Stimulated activated CD8-positive, alpha-beta memory T cell treated with anti-CD3 and anti-CD28 coated beads, Interleukin-7, amount 100 ng/mL, for 1 hour (primary cell): ENCODE data around the gene TVP23A.

ENCODE experiments used
- DNase-seq, 2 donors: peaks; one replicate each; pipeline ENCODE4 v3.0.0-alpha.2; 2020; ENCODE audit warnings: low read depth in 2 of 2

The TVP23A gene

DNA sequence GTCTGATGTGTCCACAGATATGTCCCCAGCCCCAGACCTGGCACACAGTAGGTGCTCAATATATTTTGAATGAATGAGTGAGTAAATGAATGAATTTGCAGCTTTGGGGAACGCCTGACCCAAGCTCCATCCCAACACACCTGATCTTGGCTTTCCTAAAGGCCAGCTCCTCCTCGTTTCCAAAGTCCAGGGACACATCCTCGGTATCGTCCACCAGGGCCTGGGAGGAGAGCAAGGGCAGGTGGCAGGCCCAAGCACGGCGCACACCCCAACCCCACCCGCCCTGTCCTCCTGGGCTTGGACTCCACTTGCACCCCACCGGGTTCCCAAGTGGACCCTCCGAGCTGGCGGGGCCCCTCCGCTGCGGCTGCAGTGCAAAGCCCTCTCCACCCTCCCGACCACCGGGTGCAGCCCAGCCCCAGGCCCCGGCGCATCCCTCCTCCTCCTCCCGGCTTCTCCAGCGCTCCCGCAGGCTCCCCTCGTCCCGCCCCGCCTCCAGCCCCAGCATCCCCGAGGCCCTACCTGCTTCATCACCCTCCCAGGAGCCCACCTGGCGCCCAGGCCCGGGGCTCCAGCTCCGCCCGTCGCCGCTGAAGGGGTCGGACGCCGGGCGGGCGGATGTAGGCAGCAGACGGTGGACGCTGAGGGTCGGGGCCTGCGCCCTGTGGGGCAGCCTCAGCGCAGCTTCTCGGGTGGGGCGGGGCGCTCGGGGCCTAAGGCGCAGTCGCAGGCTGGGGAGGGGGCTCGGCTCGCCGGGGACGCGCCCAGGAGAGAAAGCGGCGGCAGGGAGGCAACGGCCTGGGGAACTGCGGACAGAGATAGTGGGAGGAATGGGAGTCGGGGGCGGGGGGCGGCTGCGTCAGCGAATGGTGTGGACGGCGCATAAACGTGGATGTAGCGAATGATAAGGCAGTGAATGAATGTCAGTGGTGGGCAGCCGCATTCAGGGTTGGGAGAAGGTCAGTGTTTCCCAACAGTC is at the start of gene TVP23A:
Gene TVP23A, minus strand, starts transcription at position 832 of the 979 bp plus-strand sequence. Its CDS starts 301 bp downstream, at position 531.
- no peak for DNase-seq

- no peak for DNase-seq
These were observed 49.6 kb upstream of the TVP23A start for GRCh38 chr16:10868104-10868595.

DNA sequence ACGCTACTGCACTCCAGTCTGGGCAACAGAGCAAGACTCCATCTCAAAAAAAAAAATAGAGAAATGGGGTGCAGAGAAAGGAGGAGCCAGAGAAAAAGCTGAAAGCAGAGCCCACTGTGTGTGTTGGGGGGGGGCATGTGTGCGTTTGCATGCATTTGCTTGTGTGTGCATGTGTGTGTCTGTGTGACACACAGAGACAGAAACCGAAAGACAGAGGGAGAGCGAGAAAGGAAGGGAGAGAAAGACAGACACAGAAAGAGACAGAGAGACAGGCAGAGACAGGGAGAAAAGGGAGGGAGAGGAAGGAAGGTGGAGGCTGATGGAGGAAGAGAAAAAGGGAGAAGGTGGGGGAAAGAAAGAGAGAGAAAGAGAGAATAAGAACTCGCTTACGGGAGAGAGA is 48.6 kb upstream of the TVP23A start:
- no peak for DNase-seq

- DNase-seq, result no peak
These were observed 47.7 kb upstream of the TVP23A start for GRCh38 chr16:10865991-10866966.

DNA sequence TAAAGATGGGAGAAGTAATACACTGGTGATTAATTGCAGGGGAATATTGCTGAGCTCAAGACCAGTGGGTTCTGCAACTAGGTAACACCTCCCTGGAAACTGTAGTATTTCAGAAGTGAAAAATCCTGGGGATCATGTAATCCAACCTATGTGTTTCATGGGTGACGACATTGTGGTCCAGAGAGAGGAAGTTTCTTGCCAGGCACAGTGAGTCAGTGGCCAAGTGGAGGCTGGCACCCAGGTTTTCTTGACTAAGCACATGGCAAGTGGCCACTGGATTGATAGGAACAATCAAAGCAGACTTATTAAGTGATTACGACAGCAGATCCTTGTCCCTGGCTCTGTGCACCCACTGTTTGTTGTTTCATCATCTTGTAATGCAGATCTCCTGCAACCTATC is 43.8 kb upstream of the TVP23A start:
- no peak for DNase-seq

GRCh38 chr16:10859658-10860057 is 41.1 kb upstream of the TVP23A start:
- no peak for DNase-seq

- DNase-seq, result no peak
These were observed 40.4 kb upstream of the TVP23A start for GRCh38 chr16:10859020-10859419.

- no peak for DNase-seq
These were observed 39.6 kb upstream of the TVP23A start for GRCh38 chr16:10858203-10858602.

GRCh38 chr16:10856042-10856441 is 37.4 kb upstream of the TVP23A start:
- no peak for DNase-seq

DNA sequence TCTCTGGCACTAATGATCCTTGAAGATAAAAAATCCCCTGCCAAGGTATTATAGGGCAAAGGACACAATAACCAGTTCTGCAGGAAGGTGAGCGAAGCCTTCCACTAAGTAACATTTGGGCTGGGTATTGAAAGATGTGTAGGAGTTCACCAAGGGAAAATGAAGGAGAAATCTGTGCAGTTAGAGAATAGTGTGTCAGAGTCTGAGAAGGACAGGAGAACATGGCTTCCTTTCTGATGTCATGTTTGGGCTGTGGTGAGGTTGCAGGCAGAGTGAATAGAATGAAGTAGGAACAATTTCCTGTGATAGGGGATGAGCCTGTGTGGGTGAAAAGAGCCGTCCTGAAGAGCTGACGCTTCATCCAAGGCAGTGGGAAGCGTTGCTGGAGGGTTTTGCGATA is 34.4 kb upstream of the TVP23A start:
- no peak for DNase-seq

DNA sequence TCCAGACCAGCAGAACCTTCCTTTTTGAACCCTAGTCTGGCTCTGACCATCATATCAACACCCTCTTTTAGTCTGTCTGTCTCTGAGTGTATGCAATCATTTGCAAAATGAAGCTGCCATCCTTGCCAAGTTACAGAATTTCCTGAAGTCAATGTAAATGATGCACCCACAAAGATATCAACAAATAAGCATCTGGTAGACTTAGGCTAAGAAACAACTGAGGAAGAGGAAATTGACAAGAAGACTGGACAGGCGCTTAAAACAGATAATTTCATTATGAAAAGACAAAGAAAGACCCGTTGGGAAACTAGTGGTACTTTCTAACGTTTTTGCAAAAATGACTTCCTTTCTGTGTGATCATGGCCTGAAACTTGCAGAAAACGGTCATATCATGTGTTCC is 33.7 kb upstream of the TVP23A start:
- DNase-seq, result no peak

- DNase-seq, result no peak
These were observed 32.9 kb upstream of the TVP23A start for GRCh38 chr16:10851512-10851911.

GRCh38 chr16:10850478-10850850 is 31.9 kb upstream of the TVP23A start:
- no peak for DNase-seq

DNA sequence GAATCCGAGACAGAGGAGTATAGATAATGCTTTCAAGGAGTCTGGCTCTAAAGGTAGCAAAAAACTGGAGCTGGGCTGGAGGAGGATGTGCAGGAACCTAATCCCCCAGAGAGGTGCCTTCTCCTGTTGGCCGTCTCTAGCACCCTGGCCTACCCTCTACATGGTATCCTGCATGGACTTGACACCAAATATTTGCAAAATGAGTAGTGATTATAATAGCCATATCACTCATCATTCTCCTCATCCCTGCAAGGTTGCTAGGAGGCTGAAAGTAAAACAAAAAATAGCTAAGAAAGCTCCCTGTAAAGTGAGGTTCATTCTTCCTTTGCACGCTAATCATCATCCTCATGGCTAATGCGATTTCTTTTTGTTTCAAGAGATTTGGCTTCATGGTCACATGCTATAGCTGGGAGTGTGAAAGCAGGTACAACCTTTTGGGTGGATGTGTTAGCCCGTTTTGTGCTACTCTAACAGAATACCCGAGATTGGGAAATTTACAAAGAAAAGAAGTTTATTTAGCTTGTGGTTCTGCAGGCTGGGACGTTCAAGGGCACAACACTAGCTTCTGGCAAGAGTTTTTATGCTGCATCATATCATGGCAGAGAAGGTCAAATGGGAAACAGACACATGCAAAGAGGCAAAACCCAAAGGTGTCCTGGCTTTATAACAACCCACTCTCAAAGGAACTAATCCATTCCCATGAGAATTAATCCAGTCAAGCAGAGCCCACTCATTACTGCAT is 31.3 kb upstream of the TVP23A start:
- DNase-seq, result no peak

- DNase-seq, result no peak
These were observed 28.6 kb upstream of the TVP23A start for GRCh38 chr16:10847176-10847575.

- no peak for DNase-seq
These were observed 27.8 kb upstream of the TVP23A start for GRCh38 chr16:10846213-10846998.

DNA sequence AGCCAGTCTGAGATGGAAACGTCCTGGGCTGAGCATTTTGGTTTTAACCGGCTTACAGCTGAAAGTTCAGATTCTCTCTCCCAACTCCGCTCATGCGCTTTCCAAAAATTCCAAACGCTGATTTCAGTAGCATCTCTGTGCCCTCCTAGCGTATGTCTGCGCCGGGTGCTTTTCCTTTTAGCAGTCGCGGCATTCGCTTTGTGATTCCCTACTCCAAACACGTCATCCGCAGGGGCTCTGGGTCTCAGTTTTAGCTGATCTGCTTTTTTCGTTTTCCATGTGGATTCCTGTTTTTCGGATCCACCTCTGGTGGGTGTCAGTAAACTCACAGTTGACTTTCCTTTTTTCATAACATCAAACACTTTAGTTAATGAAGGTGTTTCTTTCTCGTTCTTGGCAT is 22.1 kb upstream of the TVP23A start:
- no peak for DNase-seq

- DNase-seq, result no peak
These were observed 20.7 kb upstream of the TVP23A start for GRCh38 chr16:10839279-10839666.

- DNase-seq, result no peak
These were observed 20.2 kb upstream of the TVP23A start for GRCh38 chr16:10838621-10839278.

- no peak for DNase-seq
These were observed 17.7 kb upstream of the TVP23A start for GRCh38 chr16:10836174-10836853.
